ENCODE results near the gene BCKDHA. TPM values are rescaled to one million over a fixed set of nuclear protein-coding genes. Genes with fewer than 3 reads are reported as not detected.

Gene BCKDHA
- total and polyA plus RNA-seq, 9 of the 15 experiments (the other 6 are each of a cell fraction or from before 2014, with no cell fraction given) = 4.5 to 52.5 (median 14.1) TPM

DNA sequence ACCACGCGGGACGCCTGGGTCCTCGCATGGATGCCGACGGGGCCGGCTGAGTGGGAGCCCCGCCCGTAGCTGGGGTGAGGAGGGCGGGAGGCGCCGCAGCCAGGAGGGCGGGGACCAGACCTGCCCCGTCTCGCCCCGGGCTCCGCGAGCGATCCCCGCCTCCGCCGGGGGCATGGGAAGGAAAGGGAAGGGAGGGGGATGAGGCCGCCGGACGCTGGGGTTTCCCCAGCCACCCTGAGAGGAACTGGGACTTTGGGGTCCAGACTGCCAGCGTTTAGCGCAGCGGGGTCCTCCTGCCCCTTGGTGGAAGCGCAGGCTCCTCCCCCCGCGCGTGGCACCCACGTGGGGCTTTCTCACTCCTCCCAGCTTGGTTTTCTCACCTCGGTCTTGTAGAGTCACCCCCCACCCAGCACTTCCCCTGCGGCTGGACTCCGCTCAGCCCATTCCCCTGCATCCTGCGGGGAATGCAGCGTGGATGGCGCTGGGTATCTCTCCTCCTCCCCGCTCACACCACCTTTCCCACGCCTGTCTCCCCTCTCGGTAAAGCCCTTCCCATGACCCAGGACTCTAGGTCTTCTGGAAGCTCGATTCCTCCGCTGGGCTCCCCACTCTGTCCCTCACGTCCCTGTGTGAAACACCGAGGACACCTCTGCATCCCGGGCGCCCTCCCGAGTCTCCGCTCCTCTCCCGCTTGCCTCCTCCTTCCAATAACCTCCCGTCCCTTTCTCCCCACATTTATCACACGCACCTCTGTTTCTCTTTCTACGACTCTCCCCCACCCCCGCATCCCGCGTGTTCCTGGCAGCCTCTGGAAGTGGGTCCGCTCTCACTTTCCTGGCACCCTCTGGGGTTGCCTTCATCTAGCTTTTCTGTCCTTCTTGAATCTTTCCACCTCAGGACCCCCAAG, 46.0 kb upstream of the BCKDHA start (continued):
- TF ChIP-seq, protein P1, sequence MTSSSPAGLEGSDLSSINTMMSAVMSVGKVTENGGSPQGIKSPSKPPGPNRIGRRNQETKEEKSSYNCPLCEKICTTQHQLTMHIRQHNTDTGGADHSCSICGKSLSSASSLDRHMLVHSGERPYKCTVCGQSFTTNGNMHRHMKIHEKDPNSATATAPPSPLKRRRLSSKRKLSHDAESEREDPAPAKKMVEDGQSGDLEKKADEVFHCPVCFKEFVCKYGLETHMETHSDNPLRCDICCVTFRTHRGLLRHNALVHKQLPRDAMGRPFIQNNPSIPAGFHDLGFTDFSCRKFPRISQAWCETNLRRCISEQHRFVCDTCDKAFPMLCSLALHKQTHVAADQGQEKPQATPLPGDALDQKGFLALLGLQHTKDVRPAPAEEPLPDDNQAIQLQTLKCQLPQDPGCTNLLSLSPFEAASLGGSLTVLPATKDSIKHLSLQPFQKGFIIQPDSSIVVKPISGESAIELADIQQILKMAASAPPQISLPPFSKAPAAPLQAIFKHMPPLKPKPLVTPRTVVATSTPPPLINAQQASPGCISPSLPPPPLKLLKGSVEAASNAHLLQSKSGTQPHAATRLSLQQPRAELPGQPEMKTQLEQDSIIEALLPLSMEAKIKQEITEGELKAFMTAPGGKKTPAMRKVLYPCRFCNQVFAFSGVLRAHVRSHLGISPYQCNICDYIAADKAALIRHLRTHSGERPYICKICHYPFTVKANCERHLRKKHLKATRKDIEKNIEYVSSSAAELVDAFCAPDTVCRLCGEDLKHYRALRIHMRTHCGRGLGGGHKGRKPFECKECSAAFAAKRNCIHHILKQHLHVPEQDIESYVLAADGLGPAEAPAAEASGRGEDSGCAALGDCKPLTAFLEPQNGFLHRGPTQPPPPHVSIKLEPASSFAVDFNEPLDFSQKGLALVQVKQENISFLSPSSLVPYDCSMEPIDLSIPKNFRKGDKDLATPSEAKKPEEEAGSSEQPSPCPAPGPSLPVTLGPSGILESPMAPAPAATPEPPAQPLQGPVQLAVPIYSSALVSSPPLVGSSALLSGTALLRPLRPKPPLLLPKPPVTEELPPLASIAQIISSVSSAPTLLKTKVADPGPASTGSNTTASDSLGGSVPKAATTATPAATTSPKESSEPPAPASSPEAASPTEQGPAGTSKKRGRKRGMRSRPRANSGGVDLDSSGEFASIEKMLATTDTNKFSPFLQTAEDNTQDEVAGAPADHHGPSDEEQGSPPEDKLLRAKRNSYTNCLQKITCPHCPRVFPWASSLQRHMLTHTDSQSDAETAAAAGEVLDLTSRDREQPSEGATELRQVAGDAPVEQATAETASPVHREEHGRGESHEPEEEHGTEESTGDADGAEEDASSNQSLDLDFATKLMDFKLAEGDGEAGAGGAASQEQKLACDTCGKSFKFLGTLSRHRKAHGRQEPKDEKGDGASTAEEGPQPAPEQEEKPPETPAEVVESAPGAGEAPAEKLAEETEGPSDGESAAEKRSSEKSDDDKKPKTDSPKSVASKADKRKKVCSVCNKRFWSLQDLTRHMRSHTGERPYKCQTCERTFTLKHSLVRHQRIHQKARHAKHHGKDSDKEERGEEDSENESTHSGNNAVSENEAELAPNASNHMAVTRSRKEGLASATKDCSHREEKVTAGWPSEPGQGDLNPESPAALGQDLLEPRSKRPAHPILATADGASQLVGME (CRISPR knock-in tag; IDR thresholded peaks at IDR 0.05) = no peak
- no peak for TF ChIP-seq ZNF311 (CRISPR knock-in tag; IDR thresholded peaks at IDR 0.05)
- no peak for TF ChIP-seq BHLHE40 (IDR thresholded peaks at IDR 0.05; ENCODE audit: low read length)
- no peak for TF ChIP-seq ZKSCAN3 (CRISPR knock-in tag; IDR thresholded peaks at IDR 0.05)
- no peak for TF ChIP-seq CBFA2T3 (IDR thresholded peaks at IDR 0.05)
- TF ChIP-seq ZNF146 (CRISPR knock-in tag; IDR thresholded peaks at IDR 0.05; ENCODE audit: unreplicated experiment) = no peak
- TF ChIP-seq, protein P2, sequence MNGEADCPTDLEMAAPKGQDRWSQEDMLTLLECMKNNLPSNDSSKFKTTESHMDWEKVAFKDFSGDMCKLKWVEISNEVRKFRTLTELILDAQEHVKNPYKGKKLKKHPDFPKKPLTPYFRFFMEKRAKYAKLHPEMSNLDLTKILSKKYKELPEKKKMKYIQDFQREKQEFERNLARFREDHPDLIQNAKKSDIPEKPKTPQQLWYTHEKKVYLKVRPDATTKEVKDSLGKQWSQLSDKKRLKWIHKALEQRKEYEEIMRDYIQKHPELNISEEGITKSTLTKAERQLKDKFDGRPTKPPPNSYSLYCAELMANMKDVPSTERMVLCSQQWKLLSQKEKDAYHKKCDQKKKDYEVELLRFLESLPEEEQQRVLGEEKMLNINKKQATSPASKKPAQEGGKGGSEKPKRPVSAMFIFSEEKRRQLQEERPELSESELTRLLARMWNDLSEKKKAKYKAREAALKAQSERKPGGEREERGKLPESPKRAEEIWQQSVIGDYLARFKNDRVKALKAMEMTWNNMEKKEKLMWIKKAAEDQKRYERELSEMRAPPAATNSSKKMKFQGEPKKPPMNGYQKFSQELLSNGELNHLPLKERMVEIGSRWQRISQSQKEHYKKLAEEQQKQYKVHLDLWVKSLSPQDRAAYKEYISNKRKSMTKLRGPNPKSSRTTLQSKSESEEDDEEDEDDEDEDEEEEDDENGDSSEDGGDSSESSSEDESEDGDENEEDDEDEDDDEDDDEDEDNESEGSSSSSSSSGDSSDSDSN (IDR thresholded peaks at IDR 0.05; ENCODE audit: borderline replicate concordance in 1 of 2, low read depth in 2 of 2, low read length in 2 of 2) = 0 out of 4 replicates have a peak, but pooled peaks of 1 of the 2 experiments have one; percentile 55
- TF ChIP-seq, protein P3, sequence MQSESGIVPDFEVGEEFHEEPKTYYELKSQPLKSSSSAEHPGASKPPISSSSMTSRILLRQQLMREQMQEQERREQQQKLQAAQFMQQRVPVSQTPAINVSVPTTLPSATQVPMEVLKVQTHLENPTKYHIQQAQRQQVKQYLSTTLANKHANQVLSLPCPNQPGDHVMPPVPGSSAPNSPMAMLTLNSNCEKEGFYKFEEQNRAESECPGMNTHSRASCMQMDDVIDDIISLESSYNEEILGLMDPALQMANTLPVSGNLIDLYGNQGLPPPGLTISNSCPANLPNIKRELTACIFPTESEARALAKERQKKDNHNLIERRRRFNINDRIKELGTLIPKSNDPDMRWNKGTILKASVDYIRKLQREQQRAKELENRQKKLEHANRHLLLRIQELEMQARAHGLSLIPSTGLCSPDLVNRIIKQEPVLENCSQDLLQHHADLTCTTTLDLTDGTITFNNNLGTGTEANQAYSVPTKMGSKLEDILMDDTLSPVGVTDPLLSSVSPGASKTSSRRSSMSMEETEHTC (IDR thresholded peaks at IDR 0.05) = no peak
- TF ChIP-seq PTRF (tag; IDR thresholded peaks at IDR 0.05) = no peak
- no peak for TF ChIP-seq ASH1L (IDR thresholded peaks at IDR 0.05; ENCODE audit: borderline replicate concordance, low read depth, partially characterized antibody)
- TF ChIP-seq, protein P4, sequence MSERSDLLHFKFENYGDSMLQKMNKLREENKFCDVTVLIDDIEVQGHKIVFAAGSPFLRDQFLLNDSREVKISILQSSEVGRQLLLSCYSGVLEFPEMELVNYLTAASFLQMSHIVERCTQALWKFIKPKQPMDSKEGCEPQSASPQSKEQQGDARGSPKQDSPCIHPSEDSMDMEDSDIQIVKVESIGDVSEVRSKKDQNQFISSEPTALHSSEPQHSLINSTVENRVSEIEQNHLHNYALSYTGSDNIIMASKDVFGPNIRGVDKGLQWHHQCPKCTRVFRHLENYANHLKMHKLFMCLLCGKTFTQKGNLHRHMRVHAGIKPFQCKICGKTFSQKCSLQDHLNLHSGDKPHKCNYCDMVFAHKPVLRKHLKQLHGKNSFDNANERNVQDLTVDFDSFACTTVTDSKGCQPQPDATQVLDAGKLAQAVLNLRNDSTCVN (CRISPR knock-in tag; IDR thresholded peaks at IDR 0.05) = no peak
- TF ChIP-seq SMC3 (conservative IDR thresholded peaks at IDR 0.05; ENCODE audit: insufficient read depth, low read depth, low read length) = no peak
- no peak for TF ChIP-seq MTA2 (IDR thresholded peaks at IDR 0.05; ENCODE audit: low read depth)
- no peak for TF ChIP-seq ZC3H4 (CRISPR knock-in tag; IDR thresholded peaks at IDR 0.05; ENCODE audit: borderline replicate concordance)
- TF ChIP-seq ZNF507 (tag; conservative IDR thresholded peaks at IDR 0.05) = no peak
- TF ChIP-seq GATA2 (CRISPR knock-in tag; IDR thresholded peaks at IDR 0.05) = no peak
- no peak for TF ChIP-seq RFX5 (IDR thresholded peaks at IDR 0.05; ENCODE audit: low read depth, low read length)

All from K562 (cell line).